HCT116 (cell line): Measurements from ENCODE around the gene OR4D1. TPM values are rescaled to one million over a fixed set of nuclear protein-coding genes. Genes with fewer than 3 reads are reported as not detected.

Source experiments
- ATAC-seq: fragments of 200-7000 bp; cut with Tn5 transposase; 2 replicates; pipeline ENCODE4 v1.9.1; 2020; ENCODE audit warnings: mild to moderate bottlenecking, moderate library complexity
- Bru-seq: library from RNA; stranded (reverse); fragments of 400-500 nt; gene quantifications from one replicate; lab custom pipeline; 2021; lab: Mats Ljungman, UMichigan
- BruChase-seq, 2 experiments: library from RNA; stranded (reverse); fragments of 400-500 nt; gene quantifications; one replicate each; lab custom pipeline; 2021; lab: Mats Ljungman, UMichigan
- BruUV-seq: library from RNA; stranded (reverse); fragments of 400-500 nt; replicated peaks from 2 replicates; lab custom pipeline; 2021; lab: Mats Ljungman, UMichigan
- CTCF ChIA-PET: fragments of 300-600 bp; sonication (Branson Sonifier 250); formaldehyde crosslinking; loops from one replicate; lab custom pipeline; 2021; ENCODE audit warnings: antibody characterized with exemption; lab: Charles Lee
- POLR2A ChIA-PET: fragments of 300-600, 350-600 bp; sonication (Branson Sonifier 250); formaldehyde crosslinking; loops from one replicate; lab custom pipeline; 2021; ENCODE audit warnings: antibody characterized with exemption; lab: Charles Lee
- RAD21 ChIA-PET, 2 experiments: fragments of 300-600 bp; sonication (Branson Sonifier 250); formaldehyde crosslinking; loops; one replicate each; lab custom pipeline; 2023; ENCODE audit warnings: low total read pairs in 2 of 2; ENCODE audit not compliant: uncharacterized antibody in 2 of 2, unreplicated experiment in 2 of 2, low non-redundant PET in 1 of 2; lab: Charles Lee
- DNase-seq: peaks from one replicate; pipeline ENCODE4 v3.0.0-alpha.2; 2010; ENCODE audit warnings: low read depth, low spot score
- H2AFZ ChIP-seq: fragments of 200-600 bp; shearing (Covaris generic), sonication (generic); 2 replicates; pipeline ENCODE4 v1.6.1; 2017; ENCODE audit warnings: low read depth, mixed run types, mixed read lengths, antibody characterized with exemption, low read length; ENCODE audit not compliant: poor library complexity, severe bottlenecking
- H3K27ac ChIP-seq: 2 replicates; pipeline ENCODE4 v1.5.1; 2012; ENCODE audit warnings: low read depth, low read length
- H3K27me3 ChIP-seq: fragments of 200-600 bp; sonication (generic); 2 replicates; pipeline ENCODE4 v1.6.1; 2016; ENCODE audit warnings: mixed run types, low read length, mixed read lengths; ENCODE audit not compliant: insufficient read depth
- H3K36me3 ChIP-seq, 2 experiments: fragments of 200-500 bp in 1 of 2; fragments of 200-600 bp in 1 of 2; sonication (Bioruptor generic) in 1 of 2; sonication (generic) in 1 of 2; 2 replicates each; pipeline versions ENCODE4 v1.5.1 to v1.6.1; 2014 to 2016; ENCODE audit warnings: low read length in 2 of 2, inconsistent platforms in 1 of 2, mixed read lengths in 1 of 2, mixed run types in 1 of 2; ENCODE audit not compliant: insufficient read depth in 2 of 2, control insufficient read depth in 1 of 2
- H3K4me1 ChIP-seq, 2 experiments: fragments of 200-600 bp in 1 of 2; sonication (generic) in 1 of 2; 2 replicates each; pipeline versions ENCODE4 v1.5.1 to v1.6.1; 2012 to 2017; ENCODE audit warnings: low read length in 2 of 2, inconsistent platforms in 1 of 2, mild to moderate bottlenecking in 1 of 2, mixed read lengths in 1 of 2, mixed run types in 1 of 2, moderate library complexity in 1 of 2; ENCODE audit not compliant: insufficient read depth in 2 of 2, control insufficient read depth in 1 of 2
- H3K4me2 ChIP-seq: fragments of 200-600 bp; sonication (generic); 2 replicates; pipeline ENCODE4 v1.6.1; 2017; ENCODE audit warnings: mixed run types, low read length, mixed read lengths
- H3K4me3 ChIP-seq, 2 experiments: fragments of 200-600 bp in 1 of 2; sonication (generic) in 1 of 2; replicated peaks in 1 of 2; 2 replicates each; pipeline ENCODE4 v1.5.1; 2011 to 2016; ENCODE audit warnings: low read length in 2 of 2, control low read depth in 1 of 2, low read depth in 1 of 2, mild to moderate bottlenecking in 1 of 2, mixed read lengths in 1 of 2, mixed run types in 1 of 2
- H3K79me2 ChIP-seq: fragments of 200-600 bp; sonication (generic); 2 replicates; pipeline ENCODE4 v1.6.1; 2017; ENCODE audit warnings: mild to moderate bottlenecking, mixed run types, low read length, moderate library complexity, mixed read lengths; ENCODE audit not compliant: insufficient read depth
- H3K9ac ChIP-seq: fragments of 200-600 bp; sonication (generic); 2 replicates; pipeline ENCODE4 v1.6.1; 2016; ENCODE audit warnings: low read length, mixed read lengths
- H3K9me2 ChIP-seq: fragments of 200-600 bp; sonication (generic), shearing (Covaris generic); 2 replicates; pipeline ENCODE4 v1.6.1; 2017; ENCODE audit warnings: mixed run types, mild to moderate bottlenecking, moderate library complexity; ENCODE audit not compliant: insufficient read depth
- H3K9me3 ChIP-seq, 2 experiments: fragments of 200-500 bp in 1 of 2; fragments of 200-600 bp in 1 of 2; sonication (Bioruptor generic) in 1 of 2; sonication (generic) in 1 of 2; 2 replicates each; pipeline ENCODE4 v1.6.1; 2014 to 2017; ENCODE audit warnings: low read length in 2 of 2, mixed read lengths in 2 of 2, inconsistent platforms in 1 of 2, low read depth in 1 of 2, mild to moderate bottlenecking in 1 of 2, mixed run types in 1 of 2, moderate library complexity in 1 of 2; ENCODE audit not compliant: control insufficient read depth in 1 of 2, insufficient read depth in 1 of 2
- H4K20me1 ChIP-seq: fragments of 200-600 bp; sonication (generic), shearing (Covaris generic); 2 replicates; pipeline ENCODE4 v1.6.1; 2017; ENCODE audit warnings: mixed run types, mild to moderate bottlenecking, moderate library complexity; ENCODE audit not compliant: insufficient read depth
- CBX3 ChIP-seq: IDR thresholded peaks from 2 replicates; pipeline ENCODE4 v1.6.1; 2012; ENCODE audit warnings: low read depth
- CEBPB ChIP-seq: IDR thresholded peaks from 2 replicates; pipeline ENCODE4 v1.6.1; 2012; ENCODE audit warnings: low read depth
- EGR1 ChIP-seq: IDR thresholded peaks from 2 replicates; pipeline ENCODE4 v1.6.1; 2012; ENCODE audit warnings: low read depth
- ELF1 ChIP-seq: IDR thresholded peaks from 2 replicates; pipeline ENCODE4 v1.6.1; 2012; ENCODE audit warnings: low read depth, borderline replicate concordance
- EZH2 ChIP-seq: fragments of 200-600 bp; sonication (generic); IDR thresholded peaks from 2 replicates; pipeline ENCODE4 v1.6.1; 2017; ENCODE audit warnings: antibody characterized with exemption, mixed run types
- FOSL1 ChIP-seq: IDR thresholded peaks from 2 replicates; pipeline ENCODE4 v1.6.1; 2012; ENCODE audit warnings: low read depth
- JUND ChIP-seq: IDR thresholded peaks from 2 replicates; pipeline ENCODE4 v1.6.1; 2012
- POLR2A ChIP-seq: IDR thresholded peaks from 2 replicates; pipeline ENCODE4 v1.7.0; 2011; ENCODE audit warnings: borderline replicate concordance; ENCODE audit not compliant: insufficient read depth, insufficient read length; ENCODE audit errors: extremely low read depth
- POLR2AphosphoS5 ChIP-seq: IDR thresholded peaks from 2 replicates; pipeline ENCODE4 v1.6.1; 2011; ENCODE audit warnings: mild to moderate bottlenecking, low read depth, low read length, moderate library complexity
- RAD21 ChIP-seq: IDR thresholded peaks from 2 replicates; pipeline ENCODE4 v1.6.1; 2012; ENCODE audit warnings: low read depth, mild to moderate bottlenecking
- SIN3A ChIP-seq: IDR thresholded peaks from 2 replicates; pipeline ENCODE4 v1.6.1; 2012; ENCODE audit warnings: low read depth
- TCF7L2 ChIP-seq: IDR thresholded peaks from 2 replicates; pipeline ENCODE4 v1.7.0; 2011; ENCODE audit warnings: borderline replicate concordance, inconsistent platforms; ENCODE audit not compliant: insufficient read depth, insufficient read length; ENCODE audit errors: extremely low read depth
- ZFX ChIP-seq: fragments of 450-650 bp; IDR thresholded peaks from 2 replicates; pipeline ENCODE4 v1.6.1; 2017
- intact Hi-C: fragments of 100-400 bp; cut with micrococcal nuclease; formaldehyde crosslinking; loops from 2 replicates; pipeline ENCODE4 v1.10.0; 2022
- long read RNA-seq: library from polyadenylated mRNA; unstranded; transcript quantifications from one replicate; pipeline ENCODE4 v2.0.0, GENCODE V29; 2021; ENCODE audit not compliant: unreplicated experiment
- polyA plus RNA-seq: library from polyadenylated mRNA; unstranded; fragments of >200 nt; gene quantifications from 2 replicates; pipeline ENCODE4 v1.2.1, GENCODE V29; 2012; ENCODE audit warnings: missing spikeins
- total RNA-seq: library from RNA; stranded (reverse); gene quantifications from one replicate; pipeline ENCODE4 v1.2.1, GENCODE V29; 2021; ENCODE audit not compliant: unreplicated experiment
- TF ChIP-seq, protein P1 (sequence below): IDR thresholded peaks from 2 replicates; pipeline ENCODE4 v1.6.1; 2012; ENCODE audit warnings: low read depth
- TF ChIP-seq, protein P2 (sequence below): IDR thresholded peaks from 2 replicates; pipeline ENCODE4 v1.6.1; 2012
- TF ChIP-seq, protein P3 (sequence below), 3 experiments: fragments of 200-600 bp in 1 of 3; sonication (generic) in 1 of 3; IDR thresholded peaks in 2 of 3; conservative IDR thresholded peaks in 1 of 3; 2 replicates each; pipeline ENCODE4 v1.5.1; 2012 to 2017; ENCODE audit warnings: low read depth in 2 of 3, low read length in 2 of 3, antibody characterized with exemption in 1 of 3, borderline replicate concordance in 1 of 3, control low read depth in 1 of 3, mild to moderate bottlenecking in 1 of 3, mixed read lengths in 1 of 3, mixed run types in 1 of 3, moderate library complexity in 1 of 3; ENCODE audit not compliant: insufficient read depth in 1 of 3

Gene OR4D1
- total RNA-seq (not detected), Bru-seq, nascent RNA (percentile 13 among the genes with signal in this experiment), BruChase-seq, experiment 1, labeled RNA remaining after a 6-hour chase (percentile 11 among the genes with signal in this experiment), BruChase-seq, experiment 2, labeled RNA remaining after a 2-hour chase (percentile 15 among the genes with signal in this experiment)
- polyA plus RNA-seq: not detected in 2 replicates
- long read RNA-seq: 0 reads

DNA sequence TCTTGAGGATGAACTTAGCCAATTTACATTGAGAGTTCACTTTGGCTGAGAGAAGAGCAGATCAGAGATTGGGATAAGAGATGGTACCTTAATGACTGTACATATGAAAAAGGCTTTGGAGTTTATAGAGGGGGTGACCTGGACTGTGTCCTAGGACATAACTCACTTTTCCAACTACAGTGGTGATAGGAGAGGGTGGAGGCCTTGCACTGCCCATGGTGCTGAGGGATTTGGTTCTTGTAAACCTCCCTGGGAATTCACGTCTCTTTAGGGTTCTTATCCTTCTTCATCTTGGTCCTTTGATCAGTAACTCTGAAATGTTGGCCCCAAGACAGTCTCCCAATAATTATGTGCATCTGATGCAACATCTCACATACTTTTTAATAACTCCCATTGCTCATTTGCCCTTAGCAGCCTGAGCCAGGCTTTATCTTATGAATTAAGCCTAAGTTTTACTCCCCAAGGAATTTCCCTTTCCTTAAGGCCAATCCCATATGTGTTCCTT is at the start of gene OR4D1:
OR4D1 (plus strand) TSS at position 455 of the 505 bp plus-strand sequence. CDS start 6,770 bp downstream, outside the sequence.
- peaks cover 65% of the 10 kb centered on the region for H3K27me3 ChIP-seq
- no peaks in the 10 kb centered on the region for H3K79me2 ChIP-seq
- no peak within 1 kb of the TSS for H2AFZ ChIP-seq
- H3K9ac ChIP-seq: no peak within 1 kb of the TSS
- no peaks in the 10 kb centered on the region for H4K20me1 ChIP-seq
- intact Hi-C loops: no loop called here
- peaks cover 22 to 25% of the 10 kb centered on the region in 2 experiments; a peak in 3 of 4 replicates for H3K9me3 ChIP-seq
- RAD21 ChIA-PET: no interaction called here
- no peak within 1 kb of the TSS for H3K27ac ChIP-seq
- H3K4me2 ChIP-seq: no peak within 1 kb of the TSS
- no peaks in the 10 kb centered on the region for H3K9me2 ChIP-seq
- ATAC-seq (no peak), DNase-seq (no peak)
- no peak within 1 kb of the TSS for H3K4me3 ChIP-seq
- no peaks in the 10 kb centered on the region for H3K4me1 ChIP-seq
- no TSS peak for BruUV-seq
- CTCF ChIA-PET: no interaction called here
- no peaks in the 10 kb centered on the region for H3K36me3 ChIP-seq
- no peak for TF ChIP-seq TCF7L2
- TF ChIP-seq, protein P1, sequence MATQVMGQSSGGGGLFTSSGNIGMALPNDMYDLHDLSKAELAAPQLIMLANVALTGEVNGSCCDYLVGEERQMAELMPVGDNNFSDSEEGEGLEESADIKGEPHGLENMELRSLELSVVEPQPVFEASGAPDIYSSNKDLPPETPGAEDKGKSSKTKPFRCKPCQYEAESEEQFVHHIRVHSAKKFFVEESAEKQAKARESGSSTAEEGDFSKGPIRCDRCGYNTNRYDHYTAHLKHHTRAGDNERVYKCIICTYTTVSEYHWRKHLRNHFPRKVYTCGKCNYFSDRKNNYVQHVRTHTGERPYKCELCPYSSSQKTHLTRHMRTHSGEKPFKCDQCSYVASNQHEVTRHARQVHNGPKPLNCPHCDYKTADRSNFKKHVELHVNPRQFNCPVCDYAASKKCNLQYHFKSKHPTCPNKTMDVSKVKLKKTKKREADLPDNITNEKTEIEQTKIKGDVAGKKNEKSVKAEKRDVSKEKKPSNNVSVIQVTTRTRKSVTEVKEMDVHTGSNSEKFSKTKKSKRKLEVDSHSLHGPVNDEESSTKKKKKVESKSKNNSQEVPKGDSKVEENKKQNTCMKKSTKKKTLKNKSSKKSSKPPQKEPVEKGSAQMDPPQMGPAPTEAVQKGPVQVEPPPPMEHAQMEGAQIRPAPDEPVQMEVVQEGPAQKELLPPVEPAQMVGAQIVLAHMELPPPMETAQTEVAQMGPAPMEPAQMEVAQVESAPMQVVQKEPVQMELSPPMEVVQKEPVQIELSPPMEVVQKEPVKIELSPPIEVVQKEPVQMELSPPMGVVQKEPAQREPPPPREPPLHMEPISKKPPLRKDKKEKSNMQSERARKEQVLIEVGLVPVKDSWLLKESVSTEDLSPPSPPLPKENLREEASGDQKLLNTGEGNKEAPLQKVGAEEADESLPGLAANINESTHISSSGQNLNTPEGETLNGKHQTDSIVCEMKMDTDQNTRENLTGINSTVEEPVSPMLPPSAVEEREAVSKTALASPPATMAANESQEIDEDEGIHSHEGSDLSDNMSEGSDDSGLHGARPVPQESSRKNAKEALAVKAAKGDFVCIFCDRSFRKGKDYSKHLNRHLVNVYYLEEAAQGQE: no peak
- TF ChIP-seq, protein P2, sequence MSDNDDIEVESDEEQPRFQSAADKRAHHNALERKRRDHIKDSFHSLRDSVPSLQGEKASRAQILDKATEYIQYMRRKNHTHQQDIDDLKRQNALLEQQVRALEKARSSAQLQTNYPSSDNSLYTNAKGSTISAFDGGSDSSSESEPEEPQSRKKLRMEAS: no peak
- no peak for TF ChIP-seq JUND
- TF ChIP-seq, protein P3, sequence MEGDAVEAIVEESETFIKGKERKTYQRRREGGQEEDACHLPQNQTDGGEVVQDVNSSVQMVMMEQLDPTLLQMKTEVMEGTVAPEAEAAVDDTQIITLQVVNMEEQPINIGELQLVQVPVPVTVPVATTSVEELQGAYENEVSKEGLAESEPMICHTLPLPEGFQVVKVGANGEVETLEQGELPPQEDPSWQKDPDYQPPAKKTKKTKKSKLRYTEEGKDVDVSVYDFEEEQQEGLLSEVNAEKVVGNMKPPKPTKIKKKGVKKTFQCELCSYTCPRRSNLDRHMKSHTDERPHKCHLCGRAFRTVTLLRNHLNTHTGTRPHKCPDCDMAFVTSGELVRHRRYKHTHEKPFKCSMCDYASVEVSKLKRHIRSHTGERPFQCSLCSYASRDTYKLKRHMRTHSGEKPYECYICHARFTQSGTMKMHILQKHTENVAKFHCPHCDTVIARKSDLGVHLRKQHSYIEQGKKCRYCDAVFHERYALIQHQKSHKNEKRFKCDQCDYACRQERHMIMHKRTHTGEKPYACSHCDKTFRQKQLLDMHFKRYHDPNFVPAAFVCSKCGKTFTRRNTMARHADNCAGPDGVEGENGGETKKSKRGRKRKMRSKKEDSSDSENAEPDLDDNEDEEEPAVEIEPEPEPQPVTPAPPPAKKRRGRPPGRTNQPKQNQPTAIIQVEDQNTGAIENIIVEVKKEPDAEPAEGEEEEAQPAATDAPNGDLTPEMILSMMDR (IDR thresholded peaks at IDR 0.05 in 2 of 3, conservative IDR thresholded peaks at IDR 0.05 in 1 of 3; ENCODE audit: borderline replicate concordance in 1 of 3, insufficient read depth in 1 of 3, low read depth in 2 of 3, low read length in 2 of 3): no peak
- no peak for TF ChIP-seq ZFX
- no peak for TF ChIP-seq ELF1
- TF ChIP-seq EGR1: no peak
- no peak for TF ChIP-seq FOSL1
- TF ChIP-seq CEBPB: no peak
- no peak for TF ChIP-seq RAD21
- TF ChIP-seq SIN3A: no peak
- TF ChIP-seq POLR2AphosphoS5: no peak
- no peak for TF ChIP-seq POLR2A
- TF ChIP-seq CBX3: no peak
- no peak for TF ChIP-seq EZH2
- POLR2A ChIA-PET: interaction anchor here (1.5 kb wide), 1 partner anchor 141 kb away, joined by 3 read pairs; the partner anchor contains the start of gene SRSF1
